CD8-positive, alpha-beta memory T cell (primary cell): ENCODE results near the gene NPLOC4. TPM values are rescaled to one million over a fixed set of nuclear protein-coding genes. Genes with fewer than 3 reads are reported as not detected.

Experiments
- CTCF ChIA-PET: fragments of 350-600 bp; sonication (Branson Sonifier 250); formaldehyde crosslinking; loops from one replicate; lab custom pipeline; 2021; ENCODE audit warnings: antibody characterized with exemption; lab: Charles Lee
- POLR2A ChIA-PET: fragments of 350-600 bp; sonication (Branson Sonifier 250); formaldehyde crosslinking; loops from one replicate; lab custom pipeline; 2021; ENCODE audit warnings: antibody characterized with exemption; lab: Charles Lee
- DNase-seq, 5 donors: peaks; one replicate each; pipeline versions ENCODE4 v3.0.0 to v3.0.0-alpha.2; 2020 to 2022; ENCODE audit warnings: mixed read lengths in 1 of 5
- H3K27ac ChIP-seq: one replicate; pipeline ENCODE4 v1.7.0; 2013; ENCODE audit warnings: low read depth, mild to moderate bottlenecking, low read length, moderate library complexity
- H3K27me3 ChIP-seq: 2 replicates; pipeline ENCODE4 v1.7.0; 2013; ENCODE audit warnings: low read length, mild to moderate bottlenecking; ENCODE audit not compliant: insufficient read depth, poor library complexity, severe bottlenecking
- H3K36me3 ChIP-seq: 2 replicates; pipeline ENCODE4 v1.7.0; 2013; ENCODE audit warnings: mild to moderate bottlenecking, low read length, moderate library complexity; ENCODE audit not compliant: insufficient read depth
- H3K4me1 ChIP-seq: 2 replicates; pipeline ENCODE4 v1.7.0; 2013; ENCODE audit warnings: mild to moderate bottlenecking, low read length, moderate library complexity; ENCODE audit not compliant: insufficient read depth
- H3K4me3 ChIP-seq: 2 replicates; pipeline ENCODE4 v1.7.0; 2013; ENCODE audit warnings: mild to moderate bottlenecking, low read length
- H3K9me3 ChIP-seq: 2 replicates; pipeline ENCODE4 v1.7.0; 2013; ENCODE audit warnings: mild to moderate bottlenecking, low read length
- H3K27ac Mint-ChIP-seq, 8 donors: one replicate each; pipeline ENCODE4 v1.8.0; 2020 to 2021; ENCODE audit warnings: mixed read lengths in 8 of 8, mild to moderate bottlenecking in 6 of 8, inconsistent platforms in 3 of 8, moderate library complexity in 3 of 8
- H3K27me3 Mint-ChIP-seq, 2 donors: one replicate each; pipeline ENCODE4 v1.8.0; 2020 to 2021; ENCODE audit warnings: mixed read lengths in 2 of 2, mild to moderate bottlenecking in 1 of 2, moderate library complexity in 1 of 2
- H3K36me3 Mint-ChIP-seq, 3 donors: one replicate each; pipeline ENCODE4 v1.8.0; 2020 to 2021; ENCODE audit warnings: mixed read lengths in 3 of 3, inconsistent platforms in 1 of 3, mild to moderate bottlenecking in 1 of 3
- H3K4me1 Mint-ChIP-seq, 3 donors: one replicate each; pipeline ENCODE4 v1.8.0; 2020 to 2021; ENCODE audit warnings: mixed read lengths in 3 of 3, inconsistent platforms in 1 of 3, mild to moderate bottlenecking in 1 of 3
- H3K4me3 Mint-ChIP-seq, 7 donors: one replicate each; pipeline ENCODE4 v1.8.0; 2020 to 2021; ENCODE audit warnings: mixed read lengths in 7 of 7, mild to moderate bottlenecking in 6 of 7, moderate library complexity in 4 of 7, inconsistent platforms in 2 of 7
- H3K9me3 Mint-ChIP-seq, 5 donors: one replicate each; pipeline ENCODE4 v1.8.0; 2020 to 2022; ENCODE audit warnings: mixed read lengths in 5 of 5, mild to moderate bottlenecking in 3 of 5, moderate library complexity in 2 of 5, inconsistent platforms in 1 of 5
- polyA plus RNA-seq: library from polyadenylated mRNA; unstranded; fragments of 300-500 nt; fragmentation: Illumina TruSeq; gene quantifications from one replicate; pipeline ENCODE4 v1.2.3, GENCODE V29; 2021
- total RNA-seq, 2 experiments: library from RNA; stranded (reverse); gene quantifications; one replicate each; pipeline ENCODE4 v1.2.3, GENCODE V29; 2021

The NPLOC4 gene
- total and polyA plus RNA-seq, 3 experiments from 2014 or later, result 63.1 to 126 (median 125) TPM

DNA sequence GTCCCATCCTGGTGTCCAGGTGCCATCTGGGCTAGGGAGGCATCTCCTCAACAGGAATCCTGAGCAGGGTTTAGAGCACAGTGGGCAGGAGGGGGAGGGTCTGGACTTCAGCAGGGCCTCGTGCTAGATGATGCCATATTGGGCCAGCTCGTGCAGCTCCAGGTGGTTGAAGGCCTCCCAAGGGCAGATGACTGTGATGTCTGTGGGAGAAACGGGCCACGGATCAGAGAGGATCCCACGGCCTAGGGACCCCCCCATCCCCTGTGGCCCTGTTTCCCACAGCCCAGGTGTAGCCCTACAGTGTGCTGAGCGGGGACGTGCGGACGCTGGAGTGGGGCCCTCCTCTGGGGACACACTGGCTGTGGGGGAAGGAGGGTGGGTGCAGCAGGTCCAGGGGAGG, 14.0 kb upstream of the NPLOC4 start:
- H3K27ac Mint-ChIP-seq, result no peak overlapping the region

DNA sequence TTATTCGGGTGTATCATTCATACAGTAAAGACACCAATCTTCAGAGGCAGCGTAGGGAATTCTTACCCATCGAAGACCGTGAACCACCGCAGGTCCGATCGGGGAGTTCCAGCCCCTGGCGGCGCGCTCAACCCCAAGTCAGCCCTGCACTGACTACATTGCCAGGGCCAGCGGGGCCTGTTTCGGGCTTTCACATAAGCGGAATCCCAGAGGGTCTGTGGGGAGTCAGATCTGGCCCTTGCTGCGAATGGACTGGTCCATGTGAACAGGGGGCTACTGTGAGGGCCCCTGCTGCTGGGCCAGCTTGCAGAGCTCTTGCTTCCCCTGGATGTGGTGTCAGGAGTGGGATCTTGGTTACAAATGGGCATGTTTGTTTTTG, 11.8 kb upstream of the NPLOC4 start:
- peaks cover 0 to 13% (median 3%) of the 10 kb centered on the region in 3 donors for H3K4me1 Mint-ChIP-seq
- Histone ChIP-seq H3K36me3 (no peaks in the 10 kb centered on the region), H3K9me3 (no peaks in the 10 kb centered on the region), H3K27me3 (no peaks in the 10 kb centered on the region), H3K4me1 (peaks cover 8% of the 10 kb centered on the region), H3K4me3 (no peak overlapping the region), H3K27ac (no peak overlapping the region)
- peaks cover 0 to 4% (median 0%) of the 10 kb centered on the region in 3 donors for H3K36me3 Mint-ChIP-seq
- no peak for DNase-seq
- CTCF ChIA-PET, result no interaction called here
- H3K27me3 Mint-ChIP-seq, result peaks cover 25 to 28% of the 10 kb centered on the region in 2 donors
- POLR2A ChIA-PET, result no interaction called here
- peak overlapping the region in 1 of 8 donors; percentile 77 for H3K27ac Mint-ChIP-seq
- H3K9me3 Mint-ChIP-seq, result no peaks in the 10 kb centered on the region
- no peak overlapping the region for H3K4me3 Mint-ChIP-seq

More for the DNA sequence above, 14.0 kb upstream of the NPLOC4 start:
- Mint-ChIP-seq H3K4me3 (no peak overlapping the region), H3K36me3 (peaks cover 0 to 4% (median 0%) of the 10 kb centered on the region in 3 donors), H3K27me3 (peaks cover 25 to 29% of the 10 kb centered on the region in 2 donors), H3K4me1 (peaks cover 0 to 16% (median 3%) of the 10 kb centered on the region in 3 donors), H3K9me3 (no peaks in the 10 kb centered on the region)
- H3K36me3 ChIP-seq, result no peaks in the 10 kb centered on the region
- H3K27me3 ChIP-seq, result no peaks in the 10 kb centered on the region
- H3K9me3 ChIP-seq, result no peaks in the 10 kb centered on the region
- DNase-seq, result no peak
- ChIA-PET POLR2A (no interaction called here), CTCF (no interaction called here)
- H3K27ac ChIP-seq, result no peak overlapping the region
- peaks cover 9% of the 10 kb centered on the region for H3K4me1 ChIP-seq
- no peak overlapping the region for H3K4me3 ChIP-seq

DNA sequence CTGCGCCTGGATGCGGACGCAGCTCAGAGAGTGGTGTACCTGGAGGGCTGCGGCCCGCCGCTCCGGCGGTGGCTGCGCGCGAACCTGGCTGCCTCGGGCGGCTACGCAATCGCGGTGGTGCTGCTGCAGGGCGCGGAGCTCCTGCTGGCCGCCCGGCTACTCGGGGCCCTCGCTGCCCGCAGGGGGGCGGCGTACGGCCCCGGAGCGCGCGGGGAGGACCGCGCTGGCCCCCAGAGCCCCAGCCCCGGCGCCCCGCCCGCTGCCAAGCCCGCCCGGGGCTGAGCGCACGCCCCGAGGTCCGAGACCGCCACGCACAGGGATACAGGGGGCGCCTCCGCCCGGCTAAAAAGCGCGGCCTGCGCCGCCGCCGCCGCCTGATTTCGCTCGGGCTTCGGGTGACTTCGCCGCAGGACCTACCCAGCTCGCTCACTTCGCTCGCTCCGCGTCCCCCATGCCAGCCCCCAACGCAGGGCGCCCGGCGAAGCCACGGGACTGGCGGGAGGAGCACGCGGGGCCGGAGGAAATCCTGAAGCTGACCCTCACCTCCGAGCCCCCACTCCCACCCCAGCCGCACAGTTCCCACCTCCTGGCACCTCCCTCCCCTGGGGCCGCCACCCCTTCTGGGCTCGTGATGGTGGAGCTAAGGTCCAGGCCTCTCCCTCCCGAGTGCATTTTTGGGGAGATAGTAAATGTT, 11.2 kb upstream of the NPLOC4 start:
- no peaks in the 10 kb centered on the region for H3K27me3 ChIP-seq

DNA sequence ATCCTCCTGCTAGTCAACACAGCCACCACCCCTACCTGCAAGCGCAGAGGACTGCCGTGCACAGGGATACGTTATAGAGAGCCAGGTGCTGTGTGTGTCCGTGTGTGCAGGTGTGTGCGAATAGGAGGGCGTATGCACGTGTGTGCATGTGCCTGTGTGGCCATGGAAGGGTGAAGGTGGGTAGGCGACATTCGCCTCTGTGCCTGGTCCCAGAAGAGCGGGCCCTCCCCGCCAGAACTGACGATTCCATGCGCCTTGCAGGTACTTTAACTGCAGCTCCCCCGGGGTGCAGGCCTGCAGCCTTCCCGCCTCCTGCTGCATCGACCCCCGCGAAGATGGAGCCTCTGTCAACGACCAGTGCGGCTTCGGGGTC, 10.7 kb upstream of the NPLOC4 start:
- ChIA-PET CTCF (no interaction called here), POLR2A (interaction anchor here (0.8 kb wide), 1 partner anchor 23 kb away, joined by 5 read pairs; no protein-coding TSS in a partner anchor)
- Mint-ChIP-seq H3K27me3 (peaks cover 21 to 25% of the 10 kb centered on the region in 2 donors), H3K4me1 (peaks cover 0 to 3% (median 0%) of the 10 kb centered on the region in 3 donors), H3K9me3 (no peaks in the 10 kb centered on the region), H3K4me3 (no peak overlapping the region), H3K27ac (no peak overlapping the region), H3K36me3 (peaks cover 0 to 4% (median 0%) of the 10 kb centered on the region in 3 donors)
- Histone ChIP-seq H3K9me3 (no peaks in the 10 kb centered on the region), H3K4me1 (no peaks in the 10 kb centered on the region), H3K27me3 (no peaks in the 10 kb centered on the region), H3K36me3 (no peaks in the 10 kb centered on the region), H3K27ac (no peak overlapping the region), H3K4me3 (no peak overlapping the region)
- DNase-seq, result no peak

More for the DNA sequence above, 11.2 kb upstream of the NPLOC4 start:
- H3K36me3 Mint-ChIP-seq, result peaks cover 0 to 4% (median 0%) of the 10 kb centered on the region in 3 donors
- H3K4me3 ChIP-seq, result no peak overlapping the region
- no peak for DNase-seq
- H3K4me1 Mint-ChIP-seq, result peaks cover 0 to 8% (median 0%) of the 10 kb centered on the region in 3 donors
- H3K27ac Mint-ChIP-seq, result no peak overlapping the region
- ChIA-PET POLR2A (interaction anchor here (0.8 kb wide), 1 partner anchor 23 kb away, joined by 5 read pairs; no protein-coding TSS in a partner anchor), CTCF (no interaction called here)
- no peak overlapping the region for H3K4me3 Mint-ChIP-seq
- H3K4me1 ChIP-seq, result peaks cover 2% of the 10 kb centered on the region
- no peaks in the 10 kb centered on the region for H3K36me3 ChIP-seq
- no peaks in the 10 kb centered on the region for H3K9me3 ChIP-seq
- peaks cover 22 to 25% of the 10 kb centered on the region in 2 donors for H3K27me3 Mint-ChIP-seq
- no peak overlapping the region for H3K27ac ChIP-seq
- H3K9me3 Mint-ChIP-seq, result no peaks in the 10 kb centered on the region

DNA sequence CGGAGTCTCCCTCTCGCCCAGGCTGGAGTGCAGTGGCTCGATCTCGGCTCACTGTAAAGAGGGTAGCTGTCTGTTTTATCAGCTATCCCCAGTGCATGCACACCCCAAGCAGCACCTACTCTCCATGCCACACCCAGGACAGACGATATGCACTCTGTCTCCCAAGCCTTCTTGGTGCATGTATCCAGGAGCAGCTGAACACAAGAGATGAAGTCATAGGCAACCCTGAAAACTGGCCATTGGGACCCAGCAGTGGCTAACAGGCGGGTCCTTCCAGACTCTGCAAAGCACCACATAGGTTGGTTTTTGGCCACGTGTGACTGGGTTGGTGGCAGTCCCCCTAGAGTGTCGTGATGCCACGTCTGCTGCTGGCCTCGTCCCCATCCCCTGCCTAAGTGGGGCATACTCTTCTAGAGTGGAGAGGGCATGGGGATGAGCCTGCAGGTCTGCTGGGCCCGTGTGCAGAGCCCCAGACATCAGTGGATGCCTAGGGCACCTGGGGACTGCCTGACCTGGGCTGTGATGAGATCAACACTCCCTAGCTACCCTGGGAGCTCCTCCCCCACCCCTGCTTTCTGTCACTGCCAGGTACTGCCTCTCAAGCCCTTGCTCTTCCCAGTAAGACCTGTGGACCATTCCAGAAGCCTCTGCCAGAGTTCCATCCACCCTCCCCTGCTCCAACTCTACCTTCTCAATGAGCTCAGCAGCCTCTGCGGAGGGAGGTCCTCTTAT, 10.1 kb upstream of the NPLOC4 start:
- Histone ChIP-seq H3K4me1 (no peaks in the 10 kb centered on the region), H3K9me3 (no peaks in the 10 kb centered on the region), H3K4me3 (no peak overlapping the region), H3K27me3 (no peaks in the 10 kb centered on the region), H3K36me3 (no peaks in the 10 kb centered on the region), H3K27ac (no peak overlapping the region)
- Mint-ChIP-seq H3K36me3 (peaks cover 0 to 4% (median 0%) of the 10 kb centered on the region in 3 donors), H3K27me3 (peaks cover 21 to 24% of the 10 kb centered on the region in 2 donors), H3K4me1 (peaks cover 0 to 3% (median 0%) of the 10 kb centered on the region in 3 donors), H3K9me3 (no peaks in the 10 kb centered on the region), H3K4me3 (no peak overlapping the region), H3K27ac (no peak overlapping the region)
- ChIA-PET CTCF (interaction anchor here (1.2 kb wide), 1 partner anchor 9 kb away, joined by 3 read pairs; the partner anchor contains the start of gene PDE6G), POLR2A (interaction anchor here (0.8 kb wide), 1 partner anchor 22 kb away, joined by 5 read pairs; no protein-coding TSS in a partner anchor)
- DNase-seq, result no peak

DNA sequence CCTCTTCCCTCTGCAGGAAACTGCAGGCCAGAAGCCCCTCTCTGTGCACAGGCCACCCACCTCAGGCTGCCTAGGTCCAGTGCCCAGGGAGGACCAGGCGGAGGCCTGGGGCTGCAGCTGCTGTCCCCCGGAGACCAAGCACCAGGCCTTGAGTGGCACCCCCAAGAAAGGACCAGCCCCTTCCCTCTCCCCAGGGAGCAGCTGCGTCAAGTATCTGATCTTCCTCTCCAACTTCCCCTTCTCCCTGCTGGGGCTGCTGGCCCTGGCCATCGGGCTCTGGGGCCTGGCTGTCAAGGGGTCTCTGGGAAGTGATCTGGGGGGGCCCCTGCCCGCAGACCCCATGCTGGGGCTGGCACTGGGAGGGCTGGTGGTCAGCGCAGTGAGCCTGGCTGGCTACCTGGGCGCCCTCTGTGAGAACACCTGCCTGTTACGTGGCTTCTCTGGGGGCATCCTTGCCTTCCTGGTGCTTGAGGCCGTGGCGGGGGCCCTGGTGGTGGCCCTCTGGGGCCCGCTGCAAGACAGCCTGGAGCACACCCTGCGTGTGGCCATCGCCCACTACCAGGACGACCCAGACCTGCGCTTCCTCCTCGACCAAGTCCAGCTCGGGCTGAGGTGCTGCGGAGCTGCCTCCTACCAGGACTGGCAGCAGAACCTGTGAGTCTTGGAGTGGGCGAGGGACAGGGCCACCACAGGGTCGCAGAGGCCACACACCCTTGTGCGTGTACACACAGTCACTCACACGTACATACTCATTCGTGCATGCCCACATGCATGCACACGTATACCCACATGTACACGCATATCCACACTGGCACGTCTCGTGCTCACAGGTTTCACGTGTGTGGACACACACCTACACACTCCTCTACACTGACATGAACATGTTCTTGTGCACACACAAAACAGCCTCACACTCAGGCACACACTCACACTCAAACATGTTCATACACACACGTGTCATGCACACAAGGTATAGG, 8.4 kb upstream of the NPLOC4 start:
- no peak for DNase-seq
- H3K27ac Mint-ChIP-seq, result peak overlapping the region in 1 of 8 donors; percentile 12
- no peaks in the 10 kb centered on the region for H3K27me3 ChIP-seq
- H3K4me1 Mint-ChIP-seq, result no peaks in the 10 kb centered on the region
- no peaks in the 10 kb centered on the region for H3K36me3 ChIP-seq
- H3K4me1 ChIP-seq, result no peaks in the 10 kb centered on the region
- ChIA-PET POLR2A (no interaction called here), CTCF (interaction anchor here (1.2 kb wide), 1 partner anchor 11 kb away, joined by 3 read pairs; the partner anchor contains the start of gene PDE6G)
- H3K27me3 Mint-ChIP-seq, result peaks cover 16 to 22% of the 10 kb centered on the region in 2 donors
- H3K9me3 Mint-ChIP-seq, result no peaks in the 10 kb centered on the region
- no peak overlapping the region for H3K27ac ChIP-seq
- H3K4me3 Mint-ChIP-seq, result no peak overlapping the region
- H3K4me3 ChIP-seq, result no peak overlapping the region
- H3K36me3 Mint-ChIP-seq, result no peaks in the 10 kb centered on the region
- no peaks in the 10 kb centered on the region for H3K9me3 ChIP-seq

DNA sequence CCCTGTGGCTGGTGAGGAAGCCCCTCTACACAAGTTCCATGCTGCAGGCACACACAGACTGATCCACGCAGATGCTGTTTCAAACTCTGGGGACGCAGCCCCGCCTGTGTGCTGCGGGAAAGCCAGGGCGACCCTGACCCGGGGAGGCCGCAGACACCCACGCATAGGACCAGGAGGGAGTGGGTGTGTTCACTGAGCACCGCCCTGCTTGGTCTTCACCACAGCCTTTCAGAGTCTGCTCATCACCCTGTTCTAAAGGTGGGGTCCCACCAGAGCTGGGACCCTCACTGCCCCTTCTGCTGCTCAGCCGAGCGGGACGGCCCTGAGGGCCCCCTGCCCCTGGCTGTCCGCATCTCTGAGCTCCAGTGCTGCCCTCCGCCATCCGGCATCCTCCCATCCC, 7.6 kb upstream of the NPLOC4 start:
- Mint-ChIP-seq H3K4me3 (no peak overlapping the region), H3K4me1 (no peaks in the 10 kb centered on the region), H3K36me3 (no peaks in the 10 kb centered on the region), H3K27me3 (peaks cover 12 to 16% of the 10 kb centered on the region in 2 donors), H3K9me3 (no peaks in the 10 kb centered on the region), H3K27ac (no peak overlapping the region)
- Histone ChIP-seq H3K4me1 (no peaks in the 10 kb centered on the region), H3K36me3 (no peaks in the 10 kb centered on the region), H3K27ac (no peak overlapping the region), H3K4me3 (no peak overlapping the region), H3K27me3 (no peaks in the 10 kb centered on the region), H3K9me3 (no peaks in the 10 kb centered on the region)
- ChIA-PET POLR2A (no interaction called here), CTCF (no interaction called here)
- DNase-seq, result no peak
